ENCODE measurements around the gene ZSCAN2.

- TF ChIP-seq SP1 (IDR thresholded peaks at IDR 0.05; ENCODE audit: low read depth, low read length) (no peak), YY1 (IDR thresholded peaks at IDR 0.05; ENCODE audit: low read depth, low read length) (no peak), CHD1 (IDR thresholded peaks at IDR 0.05; ENCODE audit: low read depth, low read length) (no peak), CREM (IDR thresholded peaks at IDR 0.05; ENCODE audit: low read depth) (no peak), ZNF274 (IDR thresholded peaks at IDR 0.05; ENCODE audit: insufficient read depth, insufficient read length) (no peak), CTCF (IDR thresholded peaks at IDR 0.05 in 2 of 3, conservative IDR thresholded peaks at IDR 0.05 in 1 of 3; ENCODE audit: control insufficient read depth in 2 of 3, extremely low read depth in 1 of 3, insufficient read depth in 1 of 3, low read depth in 3 of 3, low read length in 3 of 3) (no peak), TARDBP (IDR thresholded peaks at IDR 0.05; ENCODE audit: borderline replicate concordance) (no peak), EZH2 (IDR thresholded peaks at IDR 0.05; ENCODE audit: borderline replicate concordance, control insufficient read depth, low read depth, low read length) (no peak), SIN3A (IDR thresholded peaks at IDR 0.05; ENCODE audit: low read depth, low read length) (no peak), BCLAF1 (IDR thresholded peaks at IDR 0.05) (no peak), LARP7 (IDR thresholded peaks at IDR 0.05) (no peak), POLR2AphosphoS2 (IDR thresholded peaks at IDR 0.05; ENCODE audit: low read depth, low read length) (no peak)
These were observed 5.9 kb downstream of the ZSCAN2 start for GRCh38 chr15:84606653-84607120.

Data from GM12878 (cell line).